ENCODE measurements around the gene RIPOR2.
"Not testable (repeated sequence)": the region's sequence is repeated elsewhere in the genome, so short reads cannot be mapped to it uniquely, and the experiment has no call there.

Gene RIPOR2

GRCh38 chr6:24757611-24758010 lies 178.1 kb downstream of the RIPOR2 start:
- DNase-seq: no peak

GRCh38 chr6:24755279-24755678 lies 180.5 kb downstream of the RIPOR2 start:
- DNase-seq: no peak

GRCh38 chr6:24754378-24754777 lies 181.4 kb downstream of the RIPOR2 start:
- DNase-seq: not testable (repeated sequence)

Data from activated naive CD4-positive, alpha-beta T cell treated with anti-CD3 and anti-CD28 coated beads, Interleukin-2, amount 50 U/mL, for 16 hours (primary cell).